Stimulated activated naive CD4-positive, alpha-beta T cell treated with Interleukin-2 at 50 U/mL for 16 hours (primary cell): Measurements from ENCODE around the gene CRYBG2.
"Not testable (repeated sequence)": the region's sequence is repeated elsewhere in the genome, so short reads cannot be mapped to it uniquely, and the experiment has no call there.

ENCODE experiments used
- DNase-seq: peaks from one replicate; lab custom pipeline; 2025; lab: John Stamatoyannopoulos, UW

Gene CRYBG2, protein sequence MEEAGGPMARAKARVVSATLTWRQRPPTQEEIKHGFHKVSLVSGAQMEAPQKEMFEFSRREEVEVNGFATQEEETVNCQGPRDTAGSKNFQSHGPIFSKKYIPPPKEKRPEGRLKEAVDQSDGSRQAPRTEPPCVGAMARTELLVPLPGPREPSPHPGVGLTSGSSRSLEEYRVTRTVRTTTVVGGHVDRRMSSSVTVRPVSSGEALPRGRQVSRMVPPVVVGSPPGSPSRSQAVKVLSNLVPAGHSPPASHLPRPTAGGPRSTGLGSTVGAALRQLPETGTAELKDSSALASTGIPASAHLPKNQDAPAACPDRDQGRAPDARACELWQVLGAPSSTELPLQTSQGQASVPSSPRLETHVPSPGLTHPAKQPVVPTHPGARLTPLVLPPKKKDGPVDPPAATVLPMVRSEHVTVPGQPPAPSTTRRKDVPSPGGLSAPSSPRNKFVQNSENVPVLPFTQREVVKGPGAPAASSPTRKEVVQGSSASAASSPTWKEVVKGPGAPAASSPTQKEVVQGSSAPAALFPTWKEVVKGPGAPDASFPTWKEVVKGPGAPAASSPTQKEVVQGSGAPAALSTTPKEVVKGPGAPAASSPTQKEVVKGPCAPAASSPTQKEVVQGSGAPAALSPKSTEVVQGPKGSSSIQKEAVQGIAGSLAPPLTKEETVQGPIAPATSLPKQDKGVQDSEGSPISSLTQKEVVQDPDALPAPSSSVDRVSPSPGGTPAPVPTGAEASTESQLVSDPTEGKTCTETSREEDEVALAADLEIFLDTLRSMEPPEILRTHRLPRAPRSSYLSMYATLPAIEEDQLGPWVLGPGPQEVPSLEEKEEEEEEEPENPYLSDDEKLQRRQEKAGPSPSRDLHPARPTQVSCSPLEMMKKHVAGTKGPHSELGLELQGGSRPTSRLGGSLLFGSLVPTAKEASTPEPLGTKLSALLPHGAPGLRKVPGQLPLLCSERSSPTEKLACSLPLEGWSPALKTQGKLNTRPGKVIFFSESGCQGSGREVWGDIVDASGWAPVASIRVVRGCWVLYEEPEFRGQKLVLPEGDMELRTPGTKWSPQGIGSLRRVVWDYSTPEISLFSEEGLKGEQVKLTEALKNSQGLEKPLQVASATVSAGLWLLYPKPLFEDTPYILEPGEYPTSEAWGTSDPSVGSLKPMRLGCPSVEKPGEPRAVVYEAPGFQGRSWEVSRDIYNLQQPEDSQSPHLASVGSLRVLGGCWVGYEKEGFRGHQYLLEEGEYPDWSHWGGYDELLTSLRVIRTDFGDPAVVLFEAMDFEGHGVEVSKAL (N-terminal part only)

GRCh38 chr1:26353976-26354820 lies at the start of gene CRYBG2:
CRYBG2 (minus strand) TSS chr1:26354130; CDS start chr1:26346657, 7,473 bp downstream.
- no peak for DNase-seq

- no peak for DNase-seq
These were observed 49.7 kb upstream of the CRYBG2 start for GRCh38 chr1:26403656-26404055.

DNA sequence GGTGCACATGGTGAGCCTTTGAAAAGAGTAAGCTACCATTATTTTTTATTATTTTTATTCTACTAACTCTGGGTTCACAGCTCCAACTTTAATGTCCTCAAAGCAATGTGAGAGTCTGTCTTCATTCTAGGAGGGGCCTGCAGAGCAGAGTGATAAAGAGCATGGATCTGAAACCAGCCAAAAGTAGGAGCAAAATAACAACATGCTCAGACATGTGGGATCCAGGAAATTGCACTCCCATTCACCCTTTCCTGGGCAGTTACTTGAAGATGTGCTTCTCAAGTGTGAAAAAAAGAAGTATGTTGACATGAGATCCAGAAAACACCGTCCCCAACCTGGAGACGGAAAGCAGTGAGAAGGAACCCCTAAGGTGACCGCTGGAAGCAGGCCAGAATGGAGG lies 48.0 kb upstream of the CRYBG2 start:
- no peak for DNase-seq

- DNase-seq: no peak
These were observed 45.1 kb upstream of the CRYBG2 start for GRCh38 chr1:26399034-26399433.

DNA sequence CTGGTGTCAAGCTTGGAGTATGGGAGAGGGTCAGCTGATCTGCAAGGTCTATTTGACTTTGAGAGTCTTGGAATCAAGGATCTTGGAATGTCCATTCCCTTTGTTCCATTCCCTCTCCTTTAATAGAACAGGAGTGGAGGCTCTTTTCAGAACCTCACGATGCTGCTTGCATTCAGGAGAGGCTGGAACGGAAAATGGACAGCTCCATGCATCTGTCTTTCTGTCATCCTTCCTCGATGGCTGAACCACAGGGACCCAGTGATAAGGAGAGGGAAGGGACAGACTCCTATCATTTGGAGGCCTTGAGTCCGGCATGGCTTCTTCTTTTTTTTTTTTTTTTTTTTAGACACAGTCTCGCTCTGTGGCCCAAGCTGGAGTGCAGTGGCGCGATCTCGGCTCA lies 41.8 kb upstream of the CRYBG2 start:
- no peak for DNase-seq

DNA sequence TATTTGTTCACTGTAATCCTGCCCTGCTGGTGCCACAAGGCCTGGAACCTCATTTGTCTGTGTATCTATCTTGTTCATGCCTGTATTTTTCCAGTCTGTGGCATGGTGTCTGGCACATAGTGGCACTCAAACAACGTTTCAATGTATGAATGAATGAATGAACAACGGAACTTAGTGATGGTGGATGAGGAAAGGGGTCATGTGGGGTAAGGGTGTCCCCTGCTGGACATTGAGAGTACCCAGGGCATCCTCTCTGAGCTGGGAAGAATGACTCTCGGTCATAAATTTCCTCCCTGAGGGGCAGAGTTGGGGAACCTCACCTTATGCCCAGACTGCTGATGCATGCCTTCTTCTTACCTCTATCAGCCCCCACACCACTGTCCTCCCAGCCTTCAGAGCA lies 37.5 kb upstream of the CRYBG2 start:
- DNase-seq: no peak

DNA sequence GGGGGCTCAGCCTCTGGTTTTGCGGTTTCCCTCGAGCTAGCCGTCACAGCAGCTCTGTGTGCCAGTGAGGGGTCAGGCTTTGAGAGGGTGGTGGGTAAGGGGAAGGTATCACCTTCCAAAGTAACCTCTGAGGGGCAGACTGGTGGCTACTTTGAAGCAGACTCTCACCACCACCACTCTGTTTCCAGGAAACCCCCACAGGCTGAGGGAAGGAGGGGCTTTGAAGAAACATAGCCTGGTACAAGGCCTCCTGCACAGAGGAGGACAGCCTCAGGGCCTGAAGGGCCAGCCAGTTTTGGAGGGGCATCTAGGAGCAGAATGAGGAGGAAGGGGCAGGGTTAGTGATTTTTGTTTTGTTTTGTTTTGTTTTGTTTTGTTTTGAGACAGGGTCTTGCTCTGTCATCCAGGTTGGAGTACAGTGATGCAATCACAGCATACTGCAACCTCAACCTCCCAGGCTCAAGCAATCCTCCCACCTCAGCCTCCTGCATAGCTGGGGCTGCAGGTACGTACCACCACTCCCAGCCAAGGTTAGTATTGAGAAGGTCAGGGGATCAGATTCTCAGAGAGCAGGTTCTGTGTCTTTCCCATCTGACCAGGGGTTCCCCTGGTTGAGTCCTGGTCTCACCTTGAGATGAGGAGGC lies 35.8 kb upstream of the CRYBG2 start:
- DNase-seq: no peak

DNA sequence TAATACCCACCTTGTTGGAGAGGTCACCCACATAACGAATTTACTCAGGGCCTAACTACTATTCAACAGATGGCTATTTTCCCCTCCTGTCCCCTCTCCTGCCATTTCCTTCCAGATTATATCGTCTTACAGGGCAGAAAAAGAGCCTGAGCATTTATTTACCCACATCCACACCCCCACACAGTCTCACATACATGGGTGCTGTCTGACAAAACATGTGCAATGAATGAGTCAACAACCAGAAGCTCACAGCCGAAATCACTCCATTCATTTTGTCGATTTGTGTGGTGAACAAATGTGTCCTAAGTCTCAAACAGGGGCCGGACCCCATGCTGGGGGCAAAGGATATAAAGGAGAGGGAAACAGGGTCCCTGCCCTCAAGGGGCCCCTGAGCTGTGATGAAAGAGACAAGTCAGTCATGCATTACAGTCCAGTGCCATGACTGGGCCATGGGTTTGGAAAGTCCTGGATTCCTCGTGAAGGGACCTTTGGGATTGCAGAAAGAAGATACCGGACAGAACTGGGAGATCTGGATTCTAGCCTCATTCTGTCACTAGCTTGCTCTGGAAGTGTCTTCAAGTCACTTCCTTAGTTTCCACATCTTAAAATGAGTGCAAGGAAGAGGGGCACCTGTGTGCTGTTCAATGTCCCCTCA lies 35.0 kb upstream of the CRYBG2 start:
- no peak for DNase-seq

GRCh38 chr1:26387447-26387846 lies 33.5 kb upstream of the CRYBG2 start:
- no peak for DNase-seq

- DNase-seq: not testable (repeated sequence)
These were observed 31.1 kb upstream of the CRYBG2 start for GRCh38 chr1:26385063-26385462.

DNA sequence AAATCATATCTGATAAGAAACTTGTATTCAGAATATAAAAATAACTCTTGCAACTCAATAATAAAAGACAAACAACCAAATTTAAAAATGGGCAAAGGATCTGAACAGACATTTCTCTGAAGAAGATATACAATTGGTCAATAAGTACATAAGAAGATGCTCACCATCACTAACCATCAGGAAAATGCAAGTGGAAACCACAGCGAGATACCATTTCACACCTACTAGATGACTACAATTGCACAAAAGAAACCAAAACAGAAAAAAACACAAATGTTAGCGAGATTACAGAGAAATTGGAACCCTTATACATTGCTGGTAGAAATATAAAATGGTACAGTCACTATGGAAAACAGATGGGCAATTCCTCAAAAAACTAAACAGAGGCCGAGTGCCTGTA lies 30.1 kb upstream of the CRYBG2 start:
- no peak for DNase-seq

DNA sequence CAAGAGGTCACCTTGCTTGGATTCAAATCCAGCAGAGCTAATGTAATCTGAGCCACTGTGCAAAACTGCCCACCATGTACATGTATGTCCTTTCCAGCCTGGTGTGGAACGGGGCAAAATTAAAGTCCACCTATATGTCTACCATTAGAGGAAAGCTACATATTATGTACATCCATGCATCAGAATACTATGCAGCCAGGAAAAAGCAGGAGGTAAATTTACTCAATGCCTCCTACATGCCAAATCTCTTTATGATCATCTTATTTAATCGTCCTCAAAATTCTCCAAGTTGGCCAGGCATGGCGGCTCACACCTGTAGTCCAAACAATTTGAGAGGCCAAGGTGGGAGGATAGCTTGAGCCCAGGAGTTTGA lies 24.9 kb upstream of the CRYBG2 start:
- no peak for DNase-seq

DNA sequence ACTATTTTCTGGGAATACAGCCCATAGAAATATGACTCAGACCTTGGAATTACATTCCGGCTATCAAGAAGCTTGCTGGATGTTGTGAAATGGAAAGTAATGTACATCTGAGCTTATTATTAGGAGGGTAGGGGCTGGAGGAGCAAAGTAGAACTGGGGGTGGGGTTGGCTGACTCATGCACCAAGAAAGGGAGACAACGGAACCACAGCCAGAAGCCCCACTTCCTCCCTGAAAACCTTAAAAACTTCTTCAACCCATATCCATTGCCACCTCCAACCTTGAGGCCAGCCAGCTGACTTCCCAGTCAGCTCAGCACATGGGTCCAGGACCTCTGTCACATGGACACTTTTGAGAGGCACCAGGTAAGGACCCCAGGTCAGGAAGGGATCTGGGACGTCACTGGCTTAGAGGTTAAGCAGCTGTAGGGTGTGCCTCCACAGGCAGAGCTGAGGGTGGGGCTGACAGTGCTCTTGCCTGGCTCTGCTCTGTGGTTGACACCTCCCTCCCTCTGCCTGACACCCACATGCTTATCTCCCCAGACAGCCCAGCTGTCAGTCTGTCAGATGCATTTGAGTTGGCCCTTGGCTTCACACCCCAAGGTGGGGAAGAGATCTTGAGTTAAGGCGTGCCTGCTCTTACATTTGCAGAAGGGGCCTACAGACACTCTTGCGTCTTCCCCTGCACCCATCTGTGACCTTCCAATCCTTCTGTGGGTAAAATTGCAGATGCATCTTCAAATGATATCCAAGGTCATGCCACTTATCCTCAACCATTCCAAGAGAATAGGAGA lies 24.4 kb upstream of the CRYBG2 start:
- peak; percentile 73 for DNase-seq

DNA sequence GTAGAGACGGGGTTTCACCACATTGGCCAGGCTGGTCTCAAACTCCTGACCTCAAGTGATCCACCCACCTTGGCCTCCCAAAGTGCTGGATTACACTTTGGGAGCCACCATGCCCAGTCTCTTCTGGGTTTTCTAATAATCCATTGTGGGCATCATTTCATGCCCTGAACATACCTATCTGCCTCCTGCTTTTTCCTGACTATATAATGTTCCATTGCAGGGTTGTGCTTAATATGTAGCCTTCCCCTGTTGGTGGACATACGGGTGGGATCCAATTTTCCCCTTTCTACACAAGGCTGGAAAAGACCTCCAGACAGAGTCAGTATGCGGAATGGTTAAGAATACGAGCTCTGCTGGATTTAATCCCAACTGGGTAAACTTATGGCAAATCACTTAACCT lies 22.1 kb upstream of the CRYBG2 start:
- no peak for DNase-seq

DNA sequence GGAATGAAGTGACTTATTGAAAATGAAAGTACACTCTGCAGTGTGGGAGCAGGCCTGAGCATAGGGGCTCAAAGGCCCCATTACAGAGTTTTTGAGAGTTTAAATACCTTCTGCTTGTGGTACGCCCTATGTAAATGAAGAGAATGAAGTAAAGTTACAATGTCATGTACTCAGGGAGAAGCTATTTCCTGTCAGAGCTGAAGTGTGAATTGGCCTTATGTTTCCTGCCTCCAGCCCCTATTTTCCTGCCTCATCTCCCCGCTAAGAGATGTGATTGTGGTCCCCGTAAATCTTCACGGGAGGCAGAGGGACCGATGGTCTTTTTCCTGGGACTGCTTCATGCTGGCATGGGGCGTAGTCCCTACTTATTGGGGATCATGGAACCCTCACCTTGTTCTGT lies 21.2 kb upstream of the CRYBG2 start:
- no peak for DNase-seq

DNA sequence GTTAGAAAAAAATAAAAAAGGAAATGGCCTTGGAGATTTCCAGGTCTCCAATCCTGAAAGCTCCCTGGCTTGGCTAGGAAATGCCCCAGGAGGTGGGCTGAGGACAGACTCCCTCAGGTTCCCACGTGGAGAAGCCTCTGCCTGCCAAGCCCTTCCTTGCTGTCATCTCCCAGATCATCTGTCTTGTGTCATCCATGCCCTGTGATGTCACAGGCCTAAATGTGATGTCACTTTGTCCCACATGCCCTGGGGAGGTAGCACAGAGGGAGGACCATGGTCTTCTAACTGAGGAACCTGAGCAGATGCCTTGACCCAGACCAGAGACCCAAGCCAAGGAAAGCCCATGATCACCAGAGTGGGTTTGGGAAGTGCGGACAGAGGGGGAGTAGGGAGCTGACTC lies 20.4 kb upstream of the CRYBG2 start:
- DNase-seq: not testable (repeated sequence)

- DNase-seq: no peak
These were observed 19.9 kb upstream of the CRYBG2 start for GRCh38 chr1:26373789-26374188.

- DNase-seq: no peak
These were observed 19.4 kb upstream of the CRYBG2 start for GRCh38 chr1:26373281-26373680.

DNA sequence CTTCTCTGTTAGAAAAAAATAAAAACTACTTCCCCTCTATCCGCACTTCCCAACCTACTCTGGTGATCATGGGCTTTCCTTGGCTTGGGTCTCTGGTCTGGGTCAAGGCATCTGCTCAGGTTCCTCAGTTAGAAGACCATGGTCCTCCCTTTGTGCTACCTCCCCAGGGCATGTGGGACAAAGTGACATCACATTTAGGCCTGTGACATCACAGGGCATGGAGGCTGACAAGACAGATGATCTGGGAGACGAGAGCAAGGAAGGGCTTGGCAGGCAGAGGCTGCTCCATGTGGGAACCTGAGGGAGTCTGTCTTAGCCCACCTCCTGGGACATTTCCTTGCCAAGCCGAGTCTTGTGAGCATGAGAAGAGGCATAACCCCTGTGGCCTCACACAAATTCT lies 18.7 kb upstream of the CRYBG2 start, which contains the start of gene ZNF683:
ZNF683 (minus strand) TSS at position 140 of the 400 bp plus-strand sequence. CDS start 4,179 bp downstream, outside the sequence.
- DNase-seq: not testable (repeated sequence)
